Neural crest cell (in vitro differentiated cells): ENCODE results near the gene LAMA3. TPM values are rescaled to one million over a fixed set of nuclear protein-coding genes. Genes with fewer than 3 reads are reported as not detected.

Source experiments
- DNase-seq: peaks from one replicate; pipeline ENCODE4 v3.0.0; 2021; ENCODE audit warnings: low read depth, mixed read lengths, low spot score
- H3K27ac Mint-ChIP-seq: one replicate; pipeline ENCODE4 v1.8.0; 2021; ENCODE audit warnings: mild to moderate bottlenecking, mixed read lengths; ENCODE audit not compliant: unreplicated experiment
- H3K27me3 Mint-ChIP-seq: 2 replicates; pipeline ENCODE4 v1.8.0; 2021; ENCODE audit warnings: low read depth, mild to moderate bottlenecking, mixed read lengths
- H3K36me3 Mint-ChIP-seq: 2 replicates; pipeline ENCODE4 v1.8.0; 2021; ENCODE audit warnings: low read depth, mild to moderate bottlenecking, mixed read lengths
- H3K4me1 Mint-ChIP-seq: 2 replicates; pipeline ENCODE4 v1.8.0; 2021; ENCODE audit warnings: mixed read lengths
- H3K4me3 Mint-ChIP-seq: one replicate; pipeline ENCODE4 v1.8.0; 2021; ENCODE audit warnings: mild to moderate bottlenecking, mixed read lengths
- H3K9me3 Mint-ChIP-seq: 2 replicates; pipeline ENCODE4 v1.8.0; 2021; ENCODE audit warnings: mixed read lengths
- CTCF ChIP-seq: fragments of 200-600 bp; sonication (generic); conservative IDR thresholded peaks from 2 replicates; pipeline ENCODE4 v1.5.0; 2021; ENCODE audit warnings: antibody characterized with exemption, mild to moderate bottlenecking
- total RNA-seq: library from RNA; stranded (reverse); gene quantifications from 2 replicates; pipeline ENCODE4 v1.2.1, GENCODE V29; 2021

Gene LAMA3
- total RNA-seq, 1 donor from 2014 or later, result 0.35 TPM

GRCh38 chr18:23963443-23964165, 274.4 kb downstream of the LAMA3 start:
- Mint-ChIP-seq H3K27me3 (peaks cover 4% of the 10 kb centered on the region), H3K4me3 (no peak overlapping the region), H3K27ac (no peak overlapping the region), H3K4me1 (peaks cover 9% of the 10 kb centered on the region), H3K9me3 (no peaks in the 10 kb centered on the region), H3K36me3 (no peaks in the 10 kb centered on the region)
- TF ChIP-seq CTCF, result no peak
- no peak for DNase-seq

GRCh38 chr18:23964282-23965238, 275.3 kb downstream of the LAMA3 start:
- Mint-ChIP-seq H3K4me3 (no peak overlapping the region), H3K36me3 (no peaks in the 10 kb centered on the region), H3K4me1 (peaks cover 17% of the 10 kb centered on the region), H3K9me3 (no peaks in the 10 kb centered on the region), H3K27ac (no peak overlapping the region), H3K27me3 (peaks cover 4% of the 10 kb centered on the region)
- TF ChIP-seq CTCF, result no peak
- DNase-seq, result no peak

GRCh38 chr18:23966909-23967308, 277.7 kb downstream of the LAMA3 start:
- no peaks in the 10 kb centered on the region for H3K27me3 Mint-ChIP-seq
- TF ChIP-seq CTCF, result no peak
- no peaks in the 10 kb centered on the region for H3K9me3 Mint-ChIP-seq
- peaks cover 17% of the 10 kb centered on the region for H3K4me1 Mint-ChIP-seq
- H3K4me3 Mint-ChIP-seq, result no peak overlapping the region
- H3K36me3 Mint-ChIP-seq, result no peaks in the 10 kb centered on the region
- DNase-seq, result no peak
- no peak overlapping the region for H3K27ac Mint-ChIP-seq

- Mint-ChIP-seq H3K27ac (no peak overlapping the region), H3K36me3 (no peaks in the 10 kb centered on the region), H3K9me3 (no peaks in the 10 kb centered on the region), H3K4me3 (no peak overlapping the region), H3K27me3 (no peaks in the 10 kb centered on the region), H3K4me1 (peaks cover 17% of the 10 kb centered on the region)
- no peak for DNase-seq
- TF ChIP-seq CTCF, result no peak
These were observed 278.3 kb downstream of the LAMA3 start for GRCh38 chr18:23967321-23968089.
